H1 (cell line): ENCODE measurements around the gene PIK3C2G. TPM values are rescaled to one million over a fixed set of nuclear protein-coding genes. Genes with fewer than 3 reads are reported as not detected.

Source experiments
- CTCF ChIA-PET: fragments of 300-600 bp; sonication (Branson Sonifier 250); formaldehyde crosslinking; loops from one replicate; lab custom pipeline; 2021; ENCODE audit not compliant: partially characterized antibody; lab: Charles Lee
- POLR2A ChIA-PET: fragments of 300-600 bp; sonication (Branson Sonifier 250); formaldehyde crosslinking; loops from one replicate; lab custom pipeline; 2021; ENCODE audit warnings: inconsistent platforms; ENCODE audit not compliant: partially characterized antibody; lab: Charles Lee
- DNase-seq, 2 experiments: peaks; one replicate each; pipeline versions ENCODE4 v3.0.0 to v3.0.0-alpha.2; 2010 to 2022; ENCODE audit warnings: low spot score in 2 of 2, low read depth in 1 of 2, mixed read lengths in 1 of 2
- FAIRE-seq: peaks from 2 replicates; lab custom pipeline; 2011; peaks lifted over from hg19 to GRCh38; lab: Jason Lieb, UNC
- H2AFZ ChIP-seq: 2 replicates; pipeline ENCODE4 v1.8.1; 2012; ENCODE audit warnings: low read length, inconsistent platforms
- H2AK5ac ChIP-seq: 2 replicates; pipeline ENCODE4 v1.6.1; 2013; ENCODE audit warnings: low read depth, low read length
- H2BK120ac ChIP-seq: replicated peaks from 2 replicates; pipeline ENCODE3; 2013; ENCODE audit warnings: low read depth, low read length, inconsistent platforms
- H2BK12ac ChIP-seq: 2 replicates; pipeline ENCODE4 v1.6.1; 2013; ENCODE audit warnings: low read depth, low read length
- H2BK15ac ChIP-seq: 2 replicates; pipeline ENCODE4 v1.6.1; 2013; ENCODE audit warnings: low read length
- H2BK20ac ChIP-seq: 2 replicates; pipeline ENCODE4 v1.6.1; 2013; ENCODE audit warnings: low read length
- H2BK5ac ChIP-seq: 2 replicates; pipeline ENCODE4 v1.6.1; 2013; ENCODE audit warnings: low read depth, low read length
- H3K14ac ChIP-seq: 2 replicates; pipeline ENCODE4 v1.6.1; 2013; ENCODE audit warnings: inconsistent platforms; ENCODE audit not compliant: insufficient read length
- H3K18ac ChIP-seq: 2 replicates; pipeline ENCODE4 v1.6.1; 2013; ENCODE audit warnings: low read length; ENCODE audit errors: extremely low read depth
- H3K23ac ChIP-seq: 2 replicates; pipeline ENCODE4 v1.6.1; 2013; ENCODE audit warnings: inconsistent platforms; ENCODE audit not compliant: insufficient read length
- H3K23me2 ChIP-seq: 2 replicates; pipeline ENCODE4 v1.6.1; 2013; ENCODE audit warnings: low read depth, low read length
- H3K27ac ChIP-seq: 2 replicates; pipeline ENCODE4 v1.6.1; 2011; ENCODE audit warnings: low read depth, low read length, inconsistent platforms
- H3K27me3 ChIP-seq, 4 experiments: replicated peaks in 1 of 4; 1 replicate in 1 of 4; 2 replicates in 3 of 4; pipeline versions ENCODE4 v1.6.1 to v1.8.1; 2011 to 2013; ENCODE audit warnings: low read length in 3 of 4, mild to moderate bottlenecking in 3 of 4, inconsistent platforms in 2 of 4, mixed read lengths in 2 of 4, moderate library complexity in 1 of 4; ENCODE audit not compliant: control insufficient read depth in 3 of 4, insufficient read depth in 3 of 4; ENCODE audit errors: extremely low read depth in 1 of 4
- H3K36me3 ChIP-seq, 4 experiments: 2 replicates each; pipeline versions ENCODE4 v1.6.1 to v1.8.1; 2011 to 2013; ENCODE audit warnings: mild to moderate bottlenecking in 4 of 4, low read length in 3 of 4, moderate library complexity in 2 of 4, control low read depth in 1 of 4, inconsistent platforms in 1 of 4; ENCODE audit not compliant: insufficient read depth in 4 of 4, control insufficient read depth in 2 of 4
- H3K4ac ChIP-seq: replicated peaks from 2 replicates; pipeline ENCODE3; 2013; ENCODE audit warnings: low read length, low read depth, mixed read lengths, inconsistent platforms; ENCODE audit not compliant: insufficient read length
- H3K4me1 ChIP-seq, 4 experiments: replicated peaks in 1 of 4; 1 replicate in 1 of 4; 2 replicates in 3 of 4; pipeline versions ENCODE4 v1.6.1 to v1.8.1; 2011 to 2013; ENCODE audit warnings: low read length in 3 of 4, inconsistent platforms in 2 of 4, mixed read lengths in 1 of 4; ENCODE audit not compliant: insufficient read depth in 4 of 4, control insufficient read depth in 3 of 4
- H3K4me2 ChIP-seq, 2 experiments: 2 replicates each; pipeline versions ENCODE4 v1.6.1 to v1.8.1; 2011 to 2013; ENCODE audit warnings: low read depth in 2 of 2, low read length in 2 of 2, control low read depth in 1 of 2, inconsistent platforms in 1 of 2, mild to moderate bottlenecking in 1 of 2; ENCODE audit not compliant: insufficient read depth in 1 of 2
- H3K4me3 ChIP-seq, 4 experiments: fragments of 200-600, 300-600 bp in 1 of 4; sonication (generic), shearing (Covaris generic), sonication (Bioruptor Twin) in 1 of 4; 2 replicates each; pipeline versions ENCODE4 v1.5.1 to v1.8.1; 2011 to 2016; ENCODE audit warnings: low read length in 4 of 4, low read depth in 3 of 4, control low read depth in 2 of 4, inconsistent platforms in 2 of 4, mild to moderate bottlenecking in 2 of 4, mixed read lengths in 1 of 4, moderate library complexity in 1 of 4; ENCODE audit not compliant: insufficient read depth in 2 of 4; ENCODE audit errors: extremely low read depth in 1 of 4
- H3K56ac ChIP-seq: replicated peaks from 2 replicates; pipeline ENCODE3; 2013; ENCODE audit warnings: low read depth, mild to moderate bottlenecking, mixed read lengths, low read length, inconsistent platforms; ENCODE audit not compliant: insufficient read length
- H3K79me1 ChIP-seq: 2 replicates; pipeline ENCODE4 v1.6.1; 2013; ENCODE audit warnings: low read depth, low read length, control low read depth
- H3K79me2 ChIP-seq, 2 experiments: 2 replicates each; pipeline versions ENCODE4 v1.6.1 to v1.8.1; 2012 to 2013; ENCODE audit warnings: low read length in 2 of 2, mild to moderate bottlenecking in 2 of 2, inconsistent platforms in 1 of 2; ENCODE audit not compliant: insufficient read depth in 2 of 2, control insufficient read depth in 1 of 2
- H3K9ac ChIP-seq, 4 experiments: replicated peaks in 1 of 4; 1 replicate in 1 of 4; 2 replicates in 3 of 4; pipeline versions ENCODE4 v1.6.1 to v1.8.1; 2011 to 2013; ENCODE audit warnings: low read depth in 3 of 4, low read length in 3 of 4, control low read depth in 2 of 4, mild to moderate bottlenecking in 2 of 4, moderate library complexity in 2 of 4, inconsistent platforms in 1 of 4; ENCODE audit errors: extremely low read depth in 1 of 4
- H3K9me3 ChIP-seq, 2 experiments: 2 replicates each; pipeline versions ENCODE4 v1.6.1 to v1.8.1; 2012 to 2013; ENCODE audit warnings: mild to moderate bottlenecking in 2 of 2, moderate library complexity in 2 of 2, control low read depth in 1 of 2, inconsistent platforms in 1 of 2, low read depth in 1 of 2, low read length in 1 of 2, mixed read lengths in 1 of 2; ENCODE audit not compliant: insufficient read depth in 2 of 2
- H4K20me1 ChIP-seq, 2 experiments: replicated peaks in 1 of 2; 2 replicates each; pipeline versions ENCODE3 to v1.8.1; 2011 to 2013; ENCODE audit warnings: inconsistent platforms in 2 of 2, low read length in 2 of 2, mild to moderate bottlenecking in 1 of 2; ENCODE audit not compliant: insufficient read depth in 2 of 2, control insufficient read depth in 1 of 2
- H4K5ac ChIP-seq: 2 replicates; pipeline ENCODE4 v1.6.1; 2013; ENCODE audit warnings: low read length, low read depth, mixed read lengths, inconsistent platforms; ENCODE audit not compliant: insufficient read length
- H4K8ac ChIP-seq: 2 replicates; pipeline ENCODE4 v1.8.0; 2013; ENCODE audit warnings: mild to moderate bottlenecking, moderate library complexity, low read length, inconsistent platforms; ENCODE audit not compliant: insufficient read depth; ENCODE audit errors: extremely low read depth
- H4K91ac ChIP-seq: replicated peaks from 2 replicates; pipeline ENCODE3; 2013; ENCODE audit warnings: low read length, mixed read lengths, inconsistent platforms; ENCODE audit not compliant: insufficient read length
- JUND ChIP-seq: IDR thresholded peaks from 2 replicates; pipeline ENCODE4 v1.6.1; 2011; ENCODE audit warnings: mild to moderate bottlenecking, improper control_type of control experiment, low read length
- SAP30 ChIP-seq: fragments of 300-600 bp; sonication (generic); IDR thresholded peaks from 2 replicates; pipeline ENCODE4 v1.7.1; 2012; ENCODE audit warnings: low read length, moderate library complexity, mild to moderate bottlenecking, inconsistent platforms; ENCODE audit not compliant: insufficient read depth, insufficient replicate concordance
- polyA plus RNA-seq, 7 experiments: library from polyadenylated mRNA; depleted of rRNA in 3 of 7; stranded (reverse) in 5 of 7; unstranded in 2 of 7; fragments of >200 nt in 5 of 7; fragments of 200-250 nt in 2 of 7; gene quantifications; 1 replicate in 5 of 7; 2 replicates in 1 of 7; 4 replicates in 1 of 7; pipeline versions ENCODE4 v1.2.1 to v1.2.3, GENCODE V29; 2011 to 2013; ENCODE audit warnings: missing spikeins in 2 of 7, mixed read lengths in 2 of 7
- total RNA-seq: library from RNA; stranded (reverse); fragmentation: NEBNext Ultra II Directional; extraction: Animal tissue kit (Norgen Biotek cat#: 25700); gene quantifications from 2 replicates; pipeline ENCODE4 v1.2.1, GENCODE V29; 2021

Gene PIK3C2G
- total and polyA plus RNA-seq, 2 of the 8 experiments (the other 6 are each of a cell fraction or from before 2014, with no cell fraction given) = not detected

- FAIRE-seq (no peak), DNase-seq (no peak)
- CTCF ChIA-PET = no interaction called here
- Histone ChIP-seq H2BK20ac (no peak overlapping the region), H2AFZ (no peak overlapping the region), H2AK5ac (no peak overlapping the region), H3K27ac (no peak overlapping the region), H3K23me2 (no peaks in the 10 kb centered on the region), H3K56ac (no peak overlapping the region), H3K79me1 (no peaks in the 10 kb centered on the region), H4K20me1 (no peaks in the 10 kb centered on the region), H3K4me3 (no peak overlapping the region), H3K9ac (no peak overlapping the region), H2BK5ac (no peak overlapping the region), H2BK12ac (no peak overlapping the region), H3K9me3 (no peaks in the 10 kb centered on the region), H4K8ac (no peak overlapping the region), H3K4ac (no peak overlapping the region), H3K18ac (no peak overlapping the region), H3K36me3 (no peaks in the 10 kb centered on the region), H3K79me2 (no peaks in the 10 kb centered on the region), H3K14ac (no peak overlapping the region), H2BK120ac (no peak overlapping the region), H3K4me2 (no peak overlapping the region), H2BK15ac (no peak overlapping the region), H3K4me1 (no peaks in the 10 kb centered on the region), H4K5ac (no peak overlapping the region), H3K27me3 (no peaks in the 10 kb centered on the region), H3K23ac (no peak overlapping the region)
- POLR2A ChIA-PET = no interaction called here
- no peak for TF ChIP-seq JUND
- no peak for TF ChIP-seq SAP30
- TF ChIP-seq, all 59 proteins: peak for 0
- H4K91ac ChIP-seq = no peak overlapping the region
These were observed 414.8 kb downstream of the PIK3C2G start for GRCh38 chr12:18676141-18676540.
